Adrenal gland (tissue), 5 donors: ENCODE measurements around the gene RASSF10.

Source experiments
- CTCF ChIP-seq, 6 experiments: fragments of 450-650 bp in 4 of 6; fragments of 200-600 bp in 2 of 6; sonication (generic) in 1 of 6; IDR thresholded peaks; 1 replicate in 5 of 6; 2 replicates in 1 of 6; pipeline versions ENCODE4 v1.5.1 to v1.8.0; 2016 to 2021; ENCODE audit warnings: antibody characterized with exemption in 6 of 6, mild to moderate bottlenecking in 2 of 6, moderate library complexity in 1 of 6
- POLR2A ChIP-seq, 2 donors: fragments of 450-650 bp; IDR thresholded peaks; one replicate each; pipeline ENCODE4 v1.6.1; 2017; ENCODE audit warnings: antibody characterized with exemption in 2 of 2, mild to moderate bottlenecking in 2 of 2, moderate library complexity in 1 of 2
- donor health status: DM: no; HTN: no; CAD: no.

GRCh38 chr11:13016415-13016814 is 7.3 kb downstream of the RASSF10 start:
- TF ChIP-seq CTCF (IDR thresholded peaks at IDR 0.05) (no peak), POLR2A (IDR thresholded peaks at IDR 0.05) (no peak)
